Activated CD4-positive, alpha-beta memory T cell treated with anti-CD3 and anti-CD28 coated beads, Interleukin-2, amount 10 ng/mL, durations not matched to agents 7 days and 5 days (primary cell): ENCODE results near the gene FGF22. TPM values are rescaled to one million over a fixed set of nuclear protein-coding genes. Genes with fewer than 3 reads are reported as not detected.

Experiments
- CTCF ChIA-PET: fragments of 350-600 bp; sonication (Branson Sonifier 250); formaldehyde crosslinking; loops from one replicate; lab custom pipeline; 2021; ENCODE audit warnings: antibody characterized with exemption, inconsistent platforms; lab: Charles Lee
- POLR2A ChIA-PET: fragments of 350-600 bp; sonication (Branson Sonifier 250); formaldehyde crosslinking; loops from one replicate; lab custom pipeline; 2021; ENCODE audit warnings: antibody characterized with exemption; lab: Charles Lee
- DNase-seq: peaks from one replicate; pipeline ENCODE4 v3.0.0-alpha.2; 2020
- H3K27ac Mint-ChIP-seq: one replicate; pipeline ENCODE4 v1.8.0; 2021; ENCODE audit warnings: mild to moderate bottlenecking, mixed read lengths
- H3K27me3 Mint-ChIP-seq: one replicate; pipeline ENCODE4 v1.8.0; 2021; ENCODE audit warnings: mixed read lengths
- H3K36me3 Mint-ChIP-seq: one replicate; pipeline ENCODE4 v1.8.0; 2021; ENCODE audit warnings: low read depth, mixed read lengths
- H3K4me1 Mint-ChIP-seq: one replicate; pipeline ENCODE4 v1.8.0; 2021; ENCODE audit warnings: mixed read lengths
- H3K4me3 Mint-ChIP-seq: one replicate; pipeline ENCODE4 v1.8.0; 2021; ENCODE audit warnings: mild to moderate bottlenecking, mixed read lengths
- H3K9me3 Mint-ChIP-seq: one replicate; pipeline ENCODE4 v1.8.0; 2021; ENCODE audit warnings: mixed read lengths
- total RNA-seq, 2 experiments: library from RNA; stranded (reverse); gene quantifications; one replicate each; pipeline ENCODE4 v1.2.3, GENCODE V29; 2021

Gene FGF22
- total RNA-seq, 2 experiments from 2014 or later, result not detected

GRCh38 chr19:610801-611480 is 28.7 kb upstream of the FGF22 start:
- CTCF ChIA-PET, result interaction anchor here (1.5 to 1.6 kb wide), 2 partner anchors 27 to 100 kb away, joined by 3 to 4 read pairs; no protein-coding TSS in a partner anchor

GRCh38 chr19:611481-611868 is 28.2 kb upstream of the FGF22 start:
- POLR2A ChIA-PET, result interaction anchor here (0.6 to 2.5 kb wide), 6 partner anchors 21 to 101 kb away, joined by 3 to 11 read pairs (median 8); partner anchors contain the start of genes POLRMT and RNF126
- H3K27me3 Mint-ChIP-seq, result no peaks in the 10 kb centered on the region
- H3K4me1 Mint-ChIP-seq, result peaks cover 29% of the 10 kb centered on the region
- DNase-seq, result peak; percentile 67
- H3K36me3 Mint-ChIP-seq, result peaks cover 17% of the 10 kb centered on the region
- CTCF ChIA-PET, result interaction anchor here (1.0 to 1.6 kb wide), 2 partner anchors 27 to 101 kb away, joined by 3 to 4 read pairs; no protein-coding TSS in a partner anchor
- peak overlapping the region; percentile 91 for H3K4me3 Mint-ChIP-seq
- H3K27ac Mint-ChIP-seq, result peak overlapping the region; percentile 99
- H3K9me3 Mint-ChIP-seq, result no peaks in the 10 kb centered on the region

More at GRCh38 chr19:610801-611480, 28.7 kb upstream of the FGF22 start:
- DNase-seq, result peak; percentile 75
- Mint-ChIP-seq H3K27ac (peak overlapping the region; percentile 99), H3K4me1 (peaks cover 29% of the 10 kb centered on the region), H3K27me3 (no peaks in the 10 kb centered on the region), H3K36me3 (peaks cover 17% of the 10 kb centered on the region), H3K4me3 (peak overlapping the region; percentile 91), H3K9me3 (no peaks in the 10 kb centered on the region)
- POLR2A ChIA-PET, result interaction anchor here (1.0 to 2.5 kb wide), 9 partner anchors 18 to 410 kb away, joined by 3 to 11 read pairs (median 5); partner anchors contain the start of genes POLRMT, RNF126 and RNU6-2

- H3K4me3 Mint-ChIP-seq, result no peak overlapping the region
- H3K9me3 Mint-ChIP-seq, result no peaks in the 10 kb centered on the region
- ChIA-PET POLR2A (no interaction called here), CTCF (no interaction called here)
- peaks cover 29% of the 10 kb centered on the region for H3K4me1 Mint-ChIP-seq
- H3K27me3 Mint-ChIP-seq, result no peaks in the 10 kb centered on the region
- no peak overlapping the region for H3K27ac Mint-ChIP-seq
- H3K36me3 Mint-ChIP-seq, result peaks cover 17% of the 10 kb centered on the region
- no peak for DNase-seq
These were observed 26.7 kb upstream of the FGF22 start for GRCh38 chr19:612941-613340.

GRCh38 chr19:613732-614567 is 25.7 kb upstream of the FGF22 start:
- peaks cover 21% of the 10 kb centered on the region for H3K36me3 Mint-ChIP-seq
- ChIA-PET POLR2A (no interaction called here), CTCF (no interaction called here)
- H3K4me1 Mint-ChIP-seq, result peaks cover 29% of the 10 kb centered on the region
- H3K4me3 Mint-ChIP-seq, result no peak overlapping the region
- no peaks in the 10 kb centered on the region for H3K9me3 Mint-ChIP-seq
- no peak for DNase-seq
- H3K27ac Mint-ChIP-seq, result no peak overlapping the region
- no peaks in the 10 kb centered on the region for H3K27me3 Mint-ChIP-seq

- DNase-seq, result no peak
- H3K4me3 Mint-ChIP-seq, result no peak overlapping the region
- peaks cover 27% of the 10 kb centered on the region for H3K36me3 Mint-ChIP-seq
- no peaks in the 10 kb centered on the region for H3K9me3 Mint-ChIP-seq
- no peak overlapping the region for H3K27ac Mint-ChIP-seq
- POLR2A ChIA-PET, result no interaction called here
- peaks cover 22% of the 10 kb centered on the region for H3K4me1 Mint-ChIP-seq
- no peaks in the 10 kb centered on the region for H3K27me3 Mint-ChIP-seq
- CTCF ChIA-PET, result no interaction called here
These were observed 24.1 kb upstream of the FGF22 start for GRCh38 chr19:615619-616018.

- no peak for DNase-seq
- Mint-ChIP-seq H3K27me3 (no peaks in the 10 kb centered on the region), H3K36me3 (peaks cover 27% of the 10 kb centered on the region), H3K27ac (no peak overlapping the region), H3K9me3 (no peaks in the 10 kb centered on the region), H3K4me1 (peaks cover 19% of the 10 kb centered on the region), H3K4me3 (no peak overlapping the region)
- POLR2A ChIA-PET, result no interaction called here
- CTCF ChIA-PET, result no interaction called here
These were observed 23.5 kb upstream of the FGF22 start for GRCh38 chr19:616062-616700.

GRCh38 chr19:616747-617526 is 22.7 kb upstream of the FGF22 start:
- CTCF ChIA-PET, result no interaction called here

GRCh38 chr19:617551-618246 is 22.0 kb upstream of the FGF22 start:
- no peak for DNase-seq
- H3K4me3 Mint-ChIP-seq, result no peak overlapping the region

More at GRCh38 chr19:616747-617526, 22.7 kb upstream of the FGF22 start:
- H3K27ac Mint-ChIP-seq, result no peak overlapping the region
- POLR2A ChIA-PET, result no interaction called here
- H3K9me3 Mint-ChIP-seq, result no peaks in the 10 kb centered on the region
- H3K4me3 Mint-ChIP-seq, result no peak overlapping the region
- peaks cover 27% of the 10 kb centered on the region for H3K36me3 Mint-ChIP-seq
- H3K27me3 Mint-ChIP-seq, result no peaks in the 10 kb centered on the region
- H3K4me1 Mint-ChIP-seq, result peaks cover 12% of the 10 kb centered on the region
- DNase-seq, result no peak

GRCh38 chr19:618247-618619 is 21.4 kb upstream of the FGF22 start:
- ChIA-PET POLR2A (no interaction called here), CTCF (no interaction called here)
- peaks cover 3% of the 10 kb centered on the region for H3K4me1 Mint-ChIP-seq
- DNase-seq, result no peak
- H3K9me3 Mint-ChIP-seq, result no peaks in the 10 kb centered on the region
- H3K36me3 Mint-ChIP-seq, result peaks cover 25% of the 10 kb centered on the region
- H3K27ac Mint-ChIP-seq, result no peak overlapping the region
- no peak overlapping the region for H3K4me3 Mint-ChIP-seq
- no peaks in the 10 kb centered on the region for H3K27me3 Mint-ChIP-seq

More at GRCh38 chr19:617551-618246, 22.0 kb upstream of the FGF22 start:
- CTCF ChIA-PET, result no interaction called here
- peaks cover 7% of the 10 kb centered on the region for H3K4me1 Mint-ChIP-seq
- no peaks in the 10 kb centered on the region for H3K27me3 Mint-ChIP-seq
- H3K27ac Mint-ChIP-seq, result no peak overlapping the region
- POLR2A ChIA-PET, result no interaction called here
- no peaks in the 10 kb centered on the region for H3K9me3 Mint-ChIP-seq
- H3K36me3 Mint-ChIP-seq, result peaks cover 27% of the 10 kb centered on the region

GRCh38 chr19:618674-619285 is 20.9 kb upstream of the FGF22 start:
- ChIA-PET POLR2A (no interaction called here), CTCF (no interaction called here)
- peaks cover 3% of the 10 kb centered on the region for H3K4me1 Mint-ChIP-seq
- no peaks in the 10 kb centered on the region for H3K27me3 Mint-ChIP-seq
- no peak for DNase-seq
- no peak overlapping the region for H3K4me3 Mint-ChIP-seq
- no peaks in the 10 kb centered on the region for H3K9me3 Mint-ChIP-seq
- peaks cover 25% of the 10 kb centered on the region for H3K36me3 Mint-ChIP-seq
- H3K27ac Mint-ChIP-seq, result no peak overlapping the region

- Mint-ChIP-seq H3K9me3 (no peaks in the 10 kb centered on the region), H3K4me3 (no peak overlapping the region), H3K27ac (no peak overlapping the region), H3K4me1 (peaks cover 3% of the 10 kb centered on the region), H3K27me3 (no peaks in the 10 kb centered on the region), H3K36me3 (peaks cover 21% of the 10 kb centered on the region)
- CTCF ChIA-PET, result no interaction called here
- POLR2A ChIA-PET, result no interaction called here
- no peak for DNase-seq
These were observed 20.2 kb upstream of the FGF22 start for GRCh38 chr19:619286-620002.
